Ovary (tissue), 9 donors: ENCODE data around the gene CLCN6. TPM values are rescaled to one million over a fixed set of nuclear protein-coding genes. Genes with fewer than 3 reads are reported as not detected.

Experiments
- DNase-seq, 5 donors: peaks; one replicate each; pipeline ENCODE4 v3.0.0-alpha.2; 2019 to 2020
- H3K27ac ChIP-seq, 2 donors: fragments of 200-600 bp; one replicate each; pipeline versions ENCODE4 v1.5.1 to v1.8.0; 2019 to 2022
- H3K27me3 ChIP-seq: fragments of 200-600 bp; one replicate; pipeline ENCODE4 v1.8.0; 2022
- H3K36me3 ChIP-seq: fragments of 200-600 bp; sonication (generic); one replicate; pipeline ENCODE4 v1.5.1; 2019
- H3K4me1 ChIP-seq: one replicate; pipeline ENCODE4 v1.8.1; 2013; ENCODE audit warnings: mild to moderate bottlenecking, moderate library complexity; ENCODE audit not compliant: insufficient read depth
- H3K4me3 ChIP-seq: fragments of 200-600 bp; sonication (generic); one replicate; pipeline ENCODE4 v1.5.1; 2017
- H3K9me3 ChIP-seq, 2 donors: fragments of 200-600 bp in 1 of 2; sonication (generic) in 1 of 2; one replicate each; pipeline versions ENCODE4 v1.5.1 to v1.8.1; 2013 to 2019; ENCODE audit warnings: mild to moderate bottlenecking in 1 of 2, moderate library complexity in 1 of 2
- EP300 ChIP-seq: sonication (generic); formaldehyde crosslinking; IDR thresholded peaks from one replicate; pipeline ENCODE4 v1.6.1; 2017; ENCODE audit warnings: antibody characterized with exemption
- POLR2A ChIP-seq: fragments of 450-650 bp; IDR thresholded peaks from one replicate; pipeline ENCODE4 v1.6.1; 2017; ENCODE audit warnings: antibody characterized with exemption, mild to moderate bottlenecking, moderate library complexity
- WGBS, 3 donors: extraction: QIAGEN DNeasy Blood & Tissue Kit in 1 of 3; methylation state at CpG; one replicate each; pipeline versions ENCODE4 v1.1.5 to v1.1.7; 2013 to 2017; 5-methylcytosine and 5-hydroxymethylcytosine counted together
- intact Hi-C, 4 donors: fragments of 100-400 bp; cut with DNase I; formaldehyde crosslinking; loops; one replicate each; pipeline versions ENCODE4 v1.11.0 to v1.15.1; 2022 to 2023
- polyA plus RNA-seq, 2 donors: library from polyadenylated mRNA; stranded (reverse); fragments of 200-250 nt in 1 of 2; fragments of 350-450 nt in 1 of 2; fragmentation: Illumina TruSeq in 1 of 2; extraction: RNeasy Lipid Tissue Mini Kit (QIAGEN cat#74804) in 1 of 2; gene quantifications; one replicate each; pipeline ENCODE4 v1.2.3, GENCODE V29; 2013 to 2014
- total RNA-seq, 7 donors: library from RNA; depleted of rRNA in 2 of 7; stranded (reverse); fragments of >200 nt in 2 of 7; fragmentation: NEBNext Ultra II Directional in 3 of 7; extraction: Animal tissue kit (Norgen Biotek cat#: 25700) in 3 of 7; gene quantifications; one replicate each; pipeline versions ENCODE4 v1.1.0 to v1.2.4, GENCODE V29; 2016 to 2023
- TF ChIP-seq, protein P1 (sequence below), 3 donors: fragments of 450-650 bp in 2 of 3; fragments of 200-600 bp in 1 of 3; IDR thresholded peaks; one replicate each; pipeline versions ENCODE4 v1.5.1 to v1.8.0; 2016 to 2022; ENCODE audit warnings: antibody characterized with exemption in 3 of 3, mild to moderate bottlenecking in 1 of 3
- donor health status: DM: no; HTN: no; CAD: no; lungs with moderate emphysema.
- donor health status: DM: no; HTN: no; CAD: no.
- donor health status: Bipolar disorder and iron deficiency.
- donor health status: DM: yes; HTN: yes; CAD: no.
- donor health status: DM: no; HTN: no; CAD: no.
- donor health status: DM: yes; HTN: yes; CAD: no.

CLCN6 gene
- total and polyA plus RNA-seq, 9 donors, result 11.7 to 39.7 (median 25.6) TPM

- 38 to 49% (median 45%) methylated on average over 10 of the region's 10 CpGs for WGBS, 3 donors
- Histone ChIP-seq H3K4me1 (no peaks in the 10 kb centered on the region), H3K36me3 (no peaks in the 10 kb centered on the region), H3K27me3 (no peaks in the 10 kb centered on the region), H3K27ac (no peak overlapping the region), H3K9me3 (no peaks in the 10 kb centered on the region), H3K4me3 (no peak overlapping the region)
- no peak for DNase-seq
- intact Hi-C loops, result no loop called here
- TF ChIP-seq EP300 (no peak), POLR2A (no peak)
- TF ChIP-seq, protein P1, sequence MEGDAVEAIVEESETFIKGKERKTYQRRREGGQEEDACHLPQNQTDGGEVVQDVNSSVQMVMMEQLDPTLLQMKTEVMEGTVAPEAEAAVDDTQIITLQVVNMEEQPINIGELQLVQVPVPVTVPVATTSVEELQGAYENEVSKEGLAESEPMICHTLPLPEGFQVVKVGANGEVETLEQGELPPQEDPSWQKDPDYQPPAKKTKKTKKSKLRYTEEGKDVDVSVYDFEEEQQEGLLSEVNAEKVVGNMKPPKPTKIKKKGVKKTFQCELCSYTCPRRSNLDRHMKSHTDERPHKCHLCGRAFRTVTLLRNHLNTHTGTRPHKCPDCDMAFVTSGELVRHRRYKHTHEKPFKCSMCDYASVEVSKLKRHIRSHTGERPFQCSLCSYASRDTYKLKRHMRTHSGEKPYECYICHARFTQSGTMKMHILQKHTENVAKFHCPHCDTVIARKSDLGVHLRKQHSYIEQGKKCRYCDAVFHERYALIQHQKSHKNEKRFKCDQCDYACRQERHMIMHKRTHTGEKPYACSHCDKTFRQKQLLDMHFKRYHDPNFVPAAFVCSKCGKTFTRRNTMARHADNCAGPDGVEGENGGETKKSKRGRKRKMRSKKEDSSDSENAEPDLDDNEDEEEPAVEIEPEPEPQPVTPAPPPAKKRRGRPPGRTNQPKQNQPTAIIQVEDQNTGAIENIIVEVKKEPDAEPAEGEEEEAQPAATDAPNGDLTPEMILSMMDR (IDR thresholded peaks at IDR 0.05), result no peak
Observed at GRCh38 chr1:11874258-11874562, 68.2 kb downstream of the CLCN6 start.

DNA sequence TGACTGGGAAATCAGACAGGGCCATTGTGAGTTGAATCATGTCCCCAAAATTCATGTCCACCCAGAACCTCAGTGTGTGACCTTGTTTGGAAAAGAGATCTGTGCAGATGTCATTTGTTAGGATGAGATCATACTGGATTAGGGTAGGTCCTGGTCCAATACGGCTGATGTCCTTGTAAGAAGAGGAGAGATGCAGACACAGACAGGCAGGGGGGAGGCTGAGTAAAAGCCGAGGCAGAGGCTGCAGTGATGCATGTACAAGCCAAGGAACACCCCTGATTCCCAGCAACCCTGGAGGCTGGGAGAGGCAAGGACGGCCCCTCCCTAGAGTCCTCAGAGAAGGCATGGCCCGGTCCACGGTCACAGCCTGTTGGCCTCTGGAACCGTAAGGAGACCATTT is 68.6 kb downstream of the CLCN6 start:
- intact Hi-C loops, result no loop called here
- WGBS, 3 donors, result 56 to 72% (median 58%) methylated on average over 6 of the region's 6 CpGs
- Histone ChIP-seq H3K36me3 (no peaks in the 10 kb centered on the region), H3K9me3 (no peaks in the 10 kb centered on the region), H3K4me3 (no peak overlapping the region), H3K27me3 (no peaks in the 10 kb centered on the region), H3K4me1 (no peaks in the 10 kb centered on the region), H3K27ac (no peak overlapping the region)
- TF ChIP-seq, protein P1 (IDR thresholded peaks at IDR 0.05), result no peak
- no peak for TF ChIP-seq POLR2A
- TF ChIP-seq EP300, result no peak
- no peak for DNase-seq

- TF ChIP-seq, protein P1 (IDR thresholded peaks at IDR 0.05), result no peak
- no peak for TF ChIP-seq POLR2A
- TF ChIP-seq EP300, result no peak
- Histone ChIP-seq H3K27me3 (no peaks in the 10 kb centered on the region), H3K4me3 (no peak overlapping the region), H3K4me1 (no peaks in the 10 kb centered on the region), H3K36me3 (no peaks in the 10 kb centered on the region), H3K9me3 (no peaks in the 10 kb centered on the region), H3K27ac (no peak overlapping the region)
- WGBS, 3 donors, result 82 to 90% (median 85%) methylated on average over 10 of the region's 10 CpGs
- DNase-seq, result no peak
- intact Hi-C loops, result no loop called here
Observed at GRCh38 chr1:11875094-11875493, 69.1 kb downstream of the CLCN6 start.

DNA sequence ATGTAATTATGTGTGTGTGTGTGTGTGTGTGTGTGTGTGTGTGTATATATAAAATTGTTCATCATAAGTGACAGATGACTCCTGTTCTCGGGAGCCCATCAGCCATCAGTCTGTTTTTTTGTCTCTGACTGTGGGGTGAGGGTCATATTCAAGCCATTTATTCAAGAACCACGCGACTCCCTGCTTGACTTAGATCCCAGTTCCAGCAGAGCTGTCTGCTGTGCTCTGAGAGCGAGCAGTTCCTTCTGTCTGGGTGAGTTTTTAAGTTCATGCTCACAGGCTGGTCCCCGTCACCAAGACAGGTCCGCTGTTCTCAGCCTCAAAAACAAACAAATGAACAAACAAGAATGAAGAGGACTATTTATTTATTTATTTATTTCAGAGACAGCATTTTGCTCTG is 71.1 kb downstream of the CLCN6 start:
- no peak for TF ChIP-seq EP300
- Histone ChIP-seq H3K27me3 (no peaks in the 10 kb centered on the region), H3K4me3 (no peak overlapping the region), H3K4me1 (no peaks in the 10 kb centered on the region), H3K36me3 (no peaks in the 10 kb centered on the region), H3K27ac (no peak overlapping the region), H3K9me3 (no peaks in the 10 kb centered on the region)
- no peak for DNase-seq
- 37 to 42% (median 41%) methylated on average over 6 of the region's 6 CpGs for WGBS, 3 donors
- intact Hi-C loops, result no loop called here

- Histone ChIP-seq H3K36me3 (no peaks in the 10 kb centered on the region), H3K4me3 (no peak overlapping the region), H3K4me1 (no peaks in the 10 kb centered on the region), H3K27me3 (no peaks in the 10 kb centered on the region), H3K27ac (no peak overlapping the region), H3K9me3 (no peaks in the 10 kb centered on the region)
- intact Hi-C loops, result no loop called here
- TF ChIP-seq, protein P1 (IDR thresholded peaks at IDR 0.05), result no peak
- TF ChIP-seq POLR2A (no peak), EP300 (no peak)
- DNase-seq, result no peak
- WGBS, 3 donors, result 85 to 88% (median 87%) methylated on average over 31 of the region's 31 CpGs
Observed at GRCh38 chr1:11878081-11878890, 72.3 kb downstream of the CLCN6 start.
